ENCODE measurements around the gene RAB12. TPM values are rescaled to one million over a fixed set of nuclear protein-coding genes. Genes with fewer than 3 reads are reported as not detected.

RAB12 gene
- total RNA-seq, 2 experiments from 2014 or later, result 12.4 to 12.8 TPM

DNA sequence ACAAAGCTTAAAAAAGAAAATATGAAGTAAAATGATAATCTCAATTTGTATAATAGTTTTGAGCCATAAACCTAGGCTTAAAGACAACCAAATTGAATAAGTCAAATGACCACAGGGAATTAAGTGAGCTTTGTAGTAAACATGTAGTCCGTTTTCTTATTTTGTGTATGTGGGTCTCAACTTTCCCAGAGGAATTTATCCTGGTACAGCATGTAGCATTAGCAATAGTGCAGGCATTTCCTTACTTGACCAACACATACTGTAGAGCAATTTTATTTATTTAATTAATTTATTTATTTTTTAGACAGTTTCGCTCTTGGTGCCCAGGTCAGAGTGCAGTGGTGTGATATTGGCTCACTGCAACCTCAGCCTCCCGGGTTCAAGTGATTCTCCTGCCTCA lies 58.6 kb downstream of the RAB12 start:
- CTCF ChIA-PET, result interaction anchor here (1.4 kb wide), 1 partner anchor 29 kb away, joined by 5 read pairs; no protein-coding TSS in a partner anchor
- no peak overlapping the region for H3K27ac Mint-ChIP-seq
- intact Hi-C loops (cut with DNase I, micrococcal nuclease), result no loop called here
- DNase-seq (no peak), ATAC-seq (no peak)
- H3K27me3 Mint-ChIP-seq, result no peaks in the 10 kb centered on the region
- H3K36me3 Mint-ChIP-seq (ENCODE audit: low read depth), result no peaks in the 10 kb centered on the region
- POLR2A ChIA-PET, result no interaction called here
- H3K9me3 Mint-ChIP-seq (ENCODE audit: low read depth), result no peaks in the 10 kb centered on the region
- no peak overlapping the region for H3K4me3 Mint-ChIP-seq
- peaks cover 2% of the 10 kb centered on the region for H3K4me1 Mint-ChIP-seq

DNA sequence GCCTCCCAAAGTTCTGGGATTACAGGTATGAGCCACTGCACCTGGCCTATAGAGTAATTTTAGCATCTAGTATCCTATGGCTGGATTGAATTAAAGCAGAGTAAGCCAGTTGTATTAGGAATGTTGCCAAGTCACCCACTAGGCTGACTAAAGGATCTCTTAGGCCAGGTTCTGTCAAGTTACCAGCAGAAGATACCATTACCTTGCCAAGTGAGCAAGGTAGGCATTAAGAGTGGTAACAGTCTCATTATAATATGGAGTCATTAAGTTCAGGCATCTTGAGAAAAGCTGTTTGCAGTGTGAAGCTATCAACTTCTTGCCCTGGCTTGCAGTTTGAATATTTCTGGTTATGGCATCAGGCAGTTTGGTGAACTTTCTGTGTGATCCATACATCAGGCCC lies 59.1 kb downstream of the RAB12 start:
- no peak for DNase-seq
- no peak for ATAC-seq
- Mint-ChIP-seq H3K27ac (no peak overlapping the region), H3K27me3 (no peaks in the 10 kb centered on the region), H3K9me3 (ENCODE audit: low read depth) (no peaks in the 10 kb centered on the region), H3K36me3 (ENCODE audit: low read depth) (no peaks in the 10 kb centered on the region), H3K4me1 (peaks cover 2% of the 10 kb centered on the region), H3K4me3 (no peak overlapping the region)
- intact Hi-C loops (cut with DNase I, micrococcal nuclease), result no loop called here
- POLR2A ChIA-PET, result no interaction called here
- CTCF ChIA-PET, result interaction anchor here (1.4 kb wide), 1 partner anchor 28 kb away, joined by 5 read pairs; no protein-coding TSS in a partner anchor

DNA sequence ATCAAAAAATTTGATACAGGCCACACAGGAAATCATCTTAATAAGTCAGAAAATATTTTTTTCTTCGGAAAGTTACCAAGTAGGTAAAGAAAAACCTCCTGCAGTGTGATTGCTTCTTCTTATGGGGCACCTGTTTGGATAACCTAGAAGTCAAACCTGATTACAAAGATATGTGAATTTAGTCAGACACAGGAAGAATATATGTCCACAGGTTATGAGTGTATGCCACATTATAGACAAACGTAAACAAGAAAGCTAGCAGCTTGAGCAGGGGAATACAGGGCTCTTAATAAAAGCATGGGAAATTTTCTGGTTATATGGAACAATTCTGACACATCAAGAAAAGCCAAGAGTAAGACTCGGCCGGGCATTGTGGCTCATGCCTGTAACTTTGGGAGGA lies 60.3 kb downstream of the RAB12 start:
- DNase-seq (no peak), ATAC-seq (no peak)
- Mint-ChIP-seq H3K9me3 (ENCODE audit: low read depth) (no peaks in the 10 kb centered on the region), H3K27ac (no peak overlapping the region), H3K27me3 (no peaks in the 10 kb centered on the region), H3K4me3 (no peak overlapping the region), H3K4me1 (peaks cover 2% of the 10 kb centered on the region), H3K36me3 (ENCODE audit: low read depth) (no peaks in the 10 kb centered on the region)
- CTCF ChIA-PET, result no interaction called here
- intact Hi-C loops (cut with DNase I, micrococcal nuclease), result no loop called here
- POLR2A ChIA-PET, result no interaction called here

DNA sequence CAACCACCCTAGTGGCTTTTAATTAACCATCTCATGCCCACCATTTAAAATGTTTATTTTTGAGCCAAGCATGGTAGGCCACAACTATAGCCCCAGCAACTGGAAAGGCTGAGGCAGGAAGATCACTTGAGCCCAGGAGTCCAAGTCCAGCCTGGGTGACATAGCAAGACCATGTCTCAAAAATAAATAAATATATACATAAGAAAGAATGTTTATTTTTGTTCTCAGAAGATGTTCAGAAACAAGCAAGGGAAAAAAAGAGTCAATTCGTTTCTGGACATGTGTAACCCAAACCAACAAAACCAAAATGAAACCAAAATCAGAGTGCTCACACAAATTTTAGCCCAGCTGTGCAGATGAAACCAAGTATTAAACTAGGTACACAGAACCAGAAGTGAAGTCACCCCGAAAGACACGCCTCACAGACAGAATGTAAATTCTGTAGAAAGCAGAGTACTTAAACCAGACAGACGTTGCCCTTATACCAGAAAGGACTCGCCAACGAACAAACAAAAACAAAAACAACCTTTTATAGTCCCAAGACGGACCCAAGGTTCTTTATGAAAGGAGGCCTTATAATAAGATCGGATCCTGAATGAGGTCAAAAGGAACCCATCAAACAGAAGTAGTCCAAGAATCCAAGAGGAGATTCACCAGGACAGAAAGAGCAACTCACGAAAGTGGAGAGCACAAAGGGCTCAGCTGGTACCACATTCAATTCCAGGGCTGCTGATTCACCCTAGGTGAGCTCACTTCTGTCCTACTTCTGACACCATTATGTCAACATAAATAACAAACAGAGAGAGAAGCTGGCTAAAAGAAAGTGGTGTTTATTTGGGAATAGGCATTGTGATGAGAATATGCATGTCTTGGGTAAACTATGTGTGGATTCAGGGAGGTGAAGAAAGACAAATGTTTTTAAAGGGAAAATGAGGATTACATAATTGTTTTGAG lies 64.3 kb downstream of the RAB12 start:
- Mint-ChIP-seq H3K36me3 (ENCODE audit: low read depth) (no peaks in the 10 kb centered on the region), H3K27me3 (no peaks in the 10 kb centered on the region), H3K4me1 (no peaks in the 10 kb centered on the region), H3K4me3 (no peak overlapping the region), H3K27ac (no peak overlapping the region), H3K9me3 (ENCODE audit: low read depth) (no peaks in the 10 kb centered on the region)
- ATAC-seq (no peak), DNase-seq (no peak)
- intact Hi-C loops (cut with DNase I, micrococcal nuclease), result no loop called here
- POLR2A ChIA-PET, result no interaction called here
- CTCF ChIA-PET, result interaction anchor here (2.3 kb wide), 1 partner anchor 19 kb away, joined by 17 read pairs; no protein-coding TSS in a partner anchor

DNA sequence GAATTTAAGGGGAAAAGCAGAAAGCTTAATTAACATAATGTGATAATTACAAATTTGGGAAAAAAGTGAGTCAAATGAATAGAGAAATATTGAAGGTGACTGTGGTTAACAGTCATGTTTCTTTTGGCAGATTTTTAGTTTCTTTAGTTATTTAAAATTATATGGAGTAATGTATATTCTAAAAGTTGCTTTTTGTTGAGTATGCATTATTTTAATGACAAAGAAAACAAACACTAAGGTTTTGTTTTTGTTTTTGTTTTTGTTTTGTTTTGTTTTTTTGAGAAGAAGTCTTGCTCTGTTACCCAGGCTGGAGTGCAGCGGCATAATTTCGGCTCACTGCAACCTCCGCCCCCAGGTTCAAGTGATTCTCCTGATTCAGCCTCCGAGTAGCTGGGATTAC lies 65.8 kb downstream of the RAB12 start:
- CTCF ChIA-PET, result no interaction called here
- no peaks in the 10 kb centered on the region for H3K4me1 Mint-ChIP-seq
- no peak overlapping the region for H3K4me3 Mint-ChIP-seq
- no peaks in the 10 kb centered on the region for H3K9me3 Mint-ChIP-seq (ENCODE audit: low read depth)
- POLR2A ChIA-PET, result no interaction called here
- intact Hi-C loops (cut with DNase I, micrococcal nuclease), result no loop called here
- H3K36me3 Mint-ChIP-seq (ENCODE audit: low read depth), result no peaks in the 10 kb centered on the region
- no peak overlapping the region for H3K27ac Mint-ChIP-seq
- DNase-seq, result no peak
- no peak for ATAC-seq
- H3K27me3 Mint-ChIP-seq, result no peaks in the 10 kb centered on the region

- no peaks in the 10 kb centered on the region for H3K27me3 Mint-ChIP-seq
- no peaks in the 10 kb centered on the region for H3K4me1 Mint-ChIP-seq
- intact Hi-C loops (cut with DNase I, micrococcal nuclease), result no loop called here
- CTCF ChIA-PET, result no interaction called here
- no peaks in the 10 kb centered on the region for H3K36me3 Mint-ChIP-seq (ENCODE audit: low read depth)
- DNase-seq (no peak), ATAC-seq (no peak)
- POLR2A ChIA-PET, result no interaction called here
- H3K9me3 Mint-ChIP-seq (ENCODE audit: low read depth), result no peaks in the 10 kb centered on the region
- H3K4me3 Mint-ChIP-seq, result no peak overlapping the region
- H3K27ac Mint-ChIP-seq, result no peak overlapping the region
Observed at GRCh38 chr18:8681196-8681595, 72.0 kb downstream of the RAB12 start.

DNA sequence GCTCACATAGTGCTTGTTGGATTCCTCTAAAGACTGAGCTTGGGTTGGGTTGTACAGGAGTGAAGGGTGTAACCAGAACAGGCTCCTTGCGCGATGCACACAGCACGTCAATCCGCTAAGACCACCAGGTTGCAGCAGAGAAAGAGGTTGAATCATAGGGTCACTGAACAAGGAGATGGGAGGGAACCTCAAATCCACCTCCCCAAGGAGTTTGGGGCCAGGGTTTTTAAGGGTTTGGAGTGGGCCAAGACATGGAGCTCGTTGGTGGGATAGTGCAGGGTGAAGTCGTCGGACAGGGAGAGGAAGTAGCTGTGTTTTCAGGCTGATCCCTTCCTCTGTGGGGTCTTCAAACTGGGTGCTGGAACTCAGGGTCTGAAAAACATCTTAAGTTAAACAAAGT lies 75.3 kb downstream of the RAB12 start:
- Mint-ChIP-seq H3K4me1 (no peaks in the 10 kb centered on the region), H3K9me3 (ENCODE audit: low read depth) (no peaks in the 10 kb centered on the region), H3K27ac (no peak overlapping the region), H3K36me3 (ENCODE audit: low read depth) (no peaks in the 10 kb centered on the region), H3K4me3 (no peak overlapping the region), H3K27me3 (no peaks in the 10 kb centered on the region)
- ChIA-PET POLR2A (no interaction called here), CTCF (interaction anchor here (0.6 kb wide), 1 partner anchor 24 kb away, joined by 3 read pairs; no protein-coding TSS in a partner anchor)
- intact Hi-C loops (cut with DNase I, micrococcal nuclease), result no loop called here
- ATAC-seq, result no peak
- no peak for DNase-seq

DNA sequence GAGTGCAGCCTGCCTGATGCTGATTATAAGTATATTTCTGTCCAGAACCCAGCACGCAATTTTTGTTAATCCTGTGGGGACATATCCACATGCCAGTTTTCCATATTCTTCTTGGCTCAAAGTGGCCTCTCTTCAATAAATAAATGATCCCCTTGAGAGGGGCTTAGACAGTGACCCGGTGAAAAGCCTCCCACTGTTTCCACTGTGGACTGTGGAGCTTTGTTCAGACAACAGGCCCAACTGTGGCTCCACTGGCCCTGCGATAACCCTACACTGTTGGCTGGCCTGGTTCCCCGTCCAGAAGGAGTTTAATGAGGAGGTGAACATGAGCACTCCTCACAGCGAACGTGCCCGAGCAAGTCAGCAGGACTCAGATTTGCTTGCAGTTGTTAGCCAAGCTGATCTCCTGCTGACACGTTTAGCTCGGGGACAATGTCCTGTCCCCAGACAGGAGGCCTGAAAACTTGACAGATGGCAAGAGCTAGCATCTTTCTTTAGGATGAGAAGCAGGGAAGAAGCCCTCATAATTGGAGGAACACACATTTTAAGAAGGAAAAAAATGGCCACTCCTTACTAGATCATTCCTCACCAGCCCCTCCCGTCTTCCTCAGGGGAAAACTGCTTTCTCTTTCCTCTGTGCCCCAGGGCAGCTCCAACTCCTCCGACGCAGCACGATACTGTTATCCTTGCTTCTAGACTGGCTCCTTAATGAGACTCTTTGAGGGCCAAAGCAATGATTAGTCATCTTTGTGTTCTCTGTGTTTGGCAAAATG lies 76.1 kb downstream of the RAB12 start:
- POLR2A ChIA-PET, result no interaction called here
- no peak for ATAC-seq
- Mint-ChIP-seq H3K27ac (no peak overlapping the region), H3K36me3 (ENCODE audit: low read depth) (no peaks in the 10 kb centered on the region), H3K27me3 (peaks cover 3% of the 10 kb centered on the region), H3K9me3 (ENCODE audit: low read depth) (no peaks in the 10 kb centered on the region), H3K4me1 (no peaks in the 10 kb centered on the region), H3K4me3 (no peak overlapping the region)
- DNase-seq, result no peak
- intact Hi-C loops (cut with DNase I, micrococcal nuclease), result no loop called here
- CTCF ChIA-PET, result interaction anchor here (0.5 to 0.6 kb wide), 2 partner anchors 31 to 149 kb away, joined by 3 read pairs; no protein-coding TSS in a partner anchor

DNA sequence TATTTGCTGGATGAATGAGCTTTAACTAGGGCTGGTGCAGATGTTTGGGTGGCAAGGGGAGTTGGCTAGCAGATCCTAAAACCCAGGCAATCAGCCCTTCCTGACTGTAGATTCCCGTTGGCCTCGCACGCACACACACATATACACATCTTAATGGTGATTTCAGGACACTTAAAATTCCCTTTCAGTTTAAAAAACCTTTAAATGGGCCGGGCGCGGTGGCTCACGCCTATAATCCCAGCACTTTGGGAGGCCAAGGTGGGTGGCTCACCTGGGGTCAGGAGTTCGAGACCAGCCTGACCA lies 76.6 kb downstream of the RAB12 start:
- Mint-ChIP-seq H3K4me1 (no peaks in the 10 kb centered on the region), H3K4me3 (no peak overlapping the region), H3K9me3 (ENCODE audit: low read depth) (no peaks in the 10 kb centered on the region), H3K36me3 (ENCODE audit: low read depth) (no peaks in the 10 kb centered on the region), H3K27me3 (peaks cover 3% of the 10 kb centered on the region), H3K27ac (no peak overlapping the region)
- ATAC-seq, result no peak
- no peak for DNase-seq
- CTCF ChIA-PET, result interaction anchor here (0.6 kb wide), 1 partner anchor 31 kb away, joined by 3 read pairs; no protein-coding TSS in a partner anchor
- POLR2A ChIA-PET, result no interaction called here
- intact Hi-C loops (cut with DNase I, micrococcal nuclease), result no loop called here

DNA sequence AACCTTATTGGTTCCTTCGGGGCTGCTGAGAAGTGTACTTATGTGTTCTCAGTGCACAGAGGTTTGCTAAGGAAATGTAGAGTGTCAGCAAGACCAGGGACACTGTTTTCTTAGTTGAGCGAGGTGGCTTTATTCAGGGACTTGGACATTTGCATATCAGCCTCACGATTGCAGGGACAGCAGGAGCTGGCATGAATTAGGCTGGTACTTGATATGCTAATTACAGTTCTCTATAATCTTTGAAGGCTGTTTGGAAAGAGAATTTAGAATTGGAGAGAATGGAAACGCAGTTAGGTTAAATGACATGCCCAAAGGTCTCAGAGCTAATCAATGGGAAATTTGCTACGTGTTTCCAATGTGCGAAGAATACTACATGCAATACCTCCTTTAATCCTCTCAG lies 77.4 kb downstream of the RAB12 start:
- no peak overlapping the region for H3K27ac Mint-ChIP-seq
- CTCF ChIA-PET, result interaction anchor here (1.3 kb wide), 1 partner anchor 12 kb away, joined by 3 read pairs; no protein-coding TSS in a partner anchor
- H3K9me3 Mint-ChIP-seq (ENCODE audit: low read depth), result no peaks in the 10 kb centered on the region
- H3K27me3 Mint-ChIP-seq, result peaks cover 3% of the 10 kb centered on the region
- no peaks in the 10 kb centered on the region for H3K4me1 Mint-ChIP-seq
- POLR2A ChIA-PET, result no interaction called here
- H3K36me3 Mint-ChIP-seq (ENCODE audit: low read depth), result no peaks in the 10 kb centered on the region
- ATAC-seq, result no peak
- intact Hi-C loops (cut with DNase I, micrococcal nuclease), result no loop called here
- no peak overlapping the region for H3K4me3 Mint-ChIP-seq
- no peak for DNase-seq

DNA sequence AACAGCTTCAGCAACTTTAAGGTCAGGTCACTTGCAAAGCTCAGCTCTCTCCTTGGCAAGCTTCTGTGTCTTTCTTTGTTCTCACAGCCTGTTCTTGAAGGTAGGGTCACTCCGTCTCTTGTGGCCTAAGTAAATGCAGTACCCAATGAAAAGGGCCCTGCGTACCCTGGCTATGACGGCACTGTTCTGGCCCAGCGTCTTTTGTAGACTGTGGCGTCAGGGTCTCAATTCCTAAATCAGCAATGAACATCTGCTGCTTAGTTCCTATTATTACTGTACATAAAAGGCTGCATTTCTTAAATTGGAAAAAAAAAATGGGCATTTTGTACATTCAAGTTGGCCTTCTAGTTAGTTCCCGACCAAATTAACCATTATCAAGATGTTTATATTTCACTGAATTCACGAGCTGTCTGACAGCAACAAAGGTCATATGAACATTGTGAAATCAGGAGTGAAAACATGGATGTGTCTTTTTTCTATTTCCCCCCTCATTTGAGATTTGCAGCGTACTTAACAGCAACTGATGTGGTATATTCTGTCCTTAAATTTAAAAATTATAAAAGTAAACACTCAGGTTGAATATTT lies 79.1 kb downstream of the RAB12 start:
- intact Hi-C loops (cut with DNase I, micrococcal nuclease), result no loop called here
- no peak overlapping the region for H3K27ac Mint-ChIP-seq
- H3K4me3 Mint-ChIP-seq, result no peak overlapping the region
- ChIA-PET CTCF (interaction anchor here (0.6 to 1.3 kb wide), 4 partner anchors 8 to 532 kb away, joined by 3 read pairs; no protein-coding TSS in a partner anchor), POLR2A (no interaction called here)
- DNase-seq, result no peak
- no peaks in the 10 kb centered on the region for H3K9me3 Mint-ChIP-seq (ENCODE audit: low read depth)
- H3K27me3 Mint-ChIP-seq, result peaks cover 3% of the 10 kb centered on the region
- ATAC-seq, result no peak
- H3K36me3 Mint-ChIP-seq (ENCODE audit: low read depth), result no peaks in the 10 kb centered on the region
- no peaks in the 10 kb centered on the region for H3K4me1 Mint-ChIP-seq
